ENCODE data around the gene NKAIN1. TPM values are rescaled to one million over a fixed set of nuclear protein-coding genes. Genes with fewer than 3 reads are reported as not detected.

The NKAIN1 gene
- total and polyA plus RNA-seq, 2 of the 13 experiments (the other 11 are each of a cell fraction or from before 2014, with no cell fraction given) = 0.29 to 0.40 TPM

GRCh38 chr1:31181515-31182343 lies 58.0 kb downstream of the NKAIN1 start (continued):
- TF ChIP-seq PREB (CRISPR knock-in tag; IDR thresholded peaks at IDR 0.05) (no peak), TBX3 (IDR thresholded peaks at IDR 0.05; ENCODE audit: borderline replicate concordance) (no peak), ZNF724P (CRISPR knock-in tag; IDR thresholded peaks at IDR 0.05; ENCODE audit: borderline replicate concordance) (0 out of 2 replicates have a peak, but pooled peaks have one; percentile 39), HIVEP1 (CRISPR knock-in tag; IDR thresholded peaks at IDR 0.05) (peak; percentile 41; the same call in 1 of the 2 replicates), STAG1 (CRISPR knock-in tag; IDR thresholded peaks at IDR 0.05) (peak; percentile 63), ZNF160 (CRISPR knock-in tag; IDR thresholded peaks at IDR 0.05) (0 out of 2 replicates have a peak, but pooled peaks have one; percentile 27), ZNF766 (CRISPR knock-in tag; IDR thresholded peaks at IDR 0.05; ENCODE audit: borderline replicate concordance) (no peak), CC2D1A (CRISPR knock-in tag; IDR thresholded peaks at IDR 0.05) (no peak), CBFB (CRISPR knock-in tag; IDR thresholded peaks at IDR 0.05) (peak; percentile 53; the same call in 1 of the 2 replicates), RARA (CRISPR knock-in tag; IDR thresholded peaks at IDR 0.05) (peak; percentile 59), HOXA3 (CRISPR knock-in tag; IDR thresholded peaks at IDR 0.05) (peak; percentile 46; the same call in 1 of the 2 replicates), ZFP36L1 (CRISPR knock-in tag; IDR thresholded peaks at IDR 0.05) (no peak), ZFY (CRISPR knock-in tag; IDR thresholded peaks at IDR 0.05) (0 out of 2 replicates have a peak, but pooled peaks have one; percentile 16), ZNF326 (CRISPR knock-in tag; IDR thresholded peaks at IDR 0.05; ENCODE audit: borderline replicate concordance) (no peak), SALL2 (CRISPR knock-in tag; IDR thresholded peaks at IDR 0.05) (peak; percentile 56; the same call in 1 of the 2 replicates), RXRA (CRISPR knock-in tag; IDR thresholded peaks at IDR 0.05) (peak; percentile 57; the same call in 1 of the 2 replicates), RBM39 (IDR thresholded peaks at IDR 0.05; ENCODE audit: low read depth, low read length, poor library complexity, severe bottlenecking) (peak; percentile 28), AHR (CRISPR knock-in tag; IDR thresholded peaks at IDR 0.05) (0 out of 2 replicates have a peak, but pooled peaks have one; percentile 37), ASH2L (IDR thresholded peaks at IDR 0.05; ENCODE audit: insufficient read length, low read depth, low read length) (peak; percentile 28), ZNF607 (CRISPR knock-in tag; IDR thresholded peaks at IDR 0.05; ENCODE audit: borderline replicate concordance) (peak; percentile 33), ZIK1 (CRISPR knock-in tag; IDR thresholded peaks at IDR 0.05; ENCODE audit: borderline replicate concordance, low read depth) (0 out of 2 replicates have a peak, but pooled peaks have one; percentile 28), MTF1 (CRISPR knock-in tag; IDR thresholded peaks at IDR 0.05) (no peak), ATF7-NPFF (CRISPR knock-in tag; IDR thresholded peaks at IDR 0.05; ENCODE audit: low read depth) (peak; percentile 40), HDAC2 (CRISPR knock-in tag; IDR thresholded peaks at IDR 0.05) (0 out of 2 replicates have a peak, but pooled peaks have one; percentile 31), ZNF770 (CRISPR knock-in tag; IDR thresholded peaks at IDR 0.05) (peak; percentile 58)

Measured in HepG2 (cell line).